ENCODE measurements around the gene P4HB. TPM values are rescaled to one million over a fixed set of nuclear protein-coding genes. Genes with fewer than 3 reads are reported as not detected.

The P4HB gene
- total RNA-seq, 1 experiment from 2014 or later, result 958 TPM

GRCh38 chr17:81813371-81813684 lies 47.0 kb downstream of the P4HB start:
- H3K27me3 ChIP-seq (replicated peaks; ENCODE audit: control insufficient read depth, insufficient read depth, low read length), result no peaks in the 10 kb centered on the region
- Mint-ChIP-seq H3K27me3 (ENCODE audit: insufficient read depth, unreplicated experiment) (peaks cover 6% of the 10 kb centered on the region), H3K9me3 (ENCODE audit: unreplicated experiment) (peaks cover 6% of the 10 kb centered on the region), H3K36me3 (ENCODE audit: insufficient read depth, unreplicated experiment) (peaks cover 8% of the 10 kb centered on the region), H3K27ac (ENCODE audit: unreplicated experiment) (no peak overlapping the region), H3K4me3 (ENCODE audit: unreplicated experiment) (no peak overlapping the region), H3K4me1 (ENCODE audit: low read depth, unreplicated experiment) (peaks cover 14% of the 10 kb centered on the region)
- no peak for TF ChIP-seq CTCF (IDR thresholded peaks at IDR 0.05; ENCODE audit: insufficient read depth in 1 of 2, low read depth in 1 of 2, low read length in 1 of 2, severe bottlenecking in 1 of 2, unreplicated experiment in 1 of 2)
- ChIA-PET CTCF (no interaction called here), POLR2A (no interaction called here)
- H3K4me3 ChIP-seq (ENCODE audit: low read depth, low read length), result no peak overlapping the region
- BruUV-seq (replicated peaks), result no TSS peak
- intact Hi-C loops (cut with micrococcal nuclease; ENCODE audit: unreplicated experiment), result no loop called here
- H3K9me3 ChIP-seq, result no peaks in the 10 kb centered on the region
- H3K4me1 ChIP-seq, result peaks cover 9% of the 10 kb centered on the region
- DNase-seq, result no peak
- H3K36me3 ChIP-seq (ENCODE audit: control insufficient read depth, insufficient read depth, low read length), result no peaks in the 10 kb centered on the region

GRCh38 chr17:81812571-81813370 lies 47.6 kb downstream of the P4HB start:
- no peak for DNase-seq
- no peaks in the 10 kb centered on the region for H3K36me3 ChIP-seq (ENCODE audit: control insufficient read depth, insufficient read depth, low read length)
- Mint-ChIP-seq H3K27me3 (ENCODE audit: insufficient read depth, unreplicated experiment) (peaks cover 6% of the 10 kb centered on the region), H3K36me3 (ENCODE audit: insufficient read depth, unreplicated experiment) (peaks cover 8% of the 10 kb centered on the region), H3K4me1 (ENCODE audit: low read depth, unreplicated experiment) (peaks cover 14% of the 10 kb centered on the region), H3K4me3 (ENCODE audit: unreplicated experiment) (no peak overlapping the region), H3K27ac (ENCODE audit: unreplicated experiment) (no peak overlapping the region), H3K9me3 (ENCODE audit: unreplicated experiment) (peaks cover 6% of the 10 kb centered on the region)
- ChIA-PET POLR2A (no interaction called here), CTCF (no interaction called here)
- no peak overlapping the region for H3K4me3 ChIP-seq (ENCODE audit: low read depth, low read length)
- H3K4me1 ChIP-seq, result peaks cover 9% of the 10 kb centered on the region
- BruUV-seq (replicated peaks), result no TSS peak
- intact Hi-C loops (cut with micrococcal nuclease; ENCODE audit: unreplicated experiment), result no loop called here
- no peaks in the 10 kb centered on the region for H3K27me3 ChIP-seq (replicated peaks; ENCODE audit: control insufficient read depth, insufficient read depth, low read length)
- H3K9me3 ChIP-seq, result no peaks in the 10 kb centered on the region
- no peak for TF ChIP-seq CTCF (IDR thresholded peaks at IDR 0.05; ENCODE audit: insufficient read depth in 1 of 2, low read depth in 1 of 2, low read length in 1 of 2, severe bottlenecking in 1 of 2, unreplicated experiment in 1 of 2)

- no peaks in the 10 kb centered on the region for H3K36me3 ChIP-seq (ENCODE audit: control insufficient read depth, insufficient read depth, low read length)
- Mint-ChIP-seq H3K27ac (ENCODE audit: unreplicated experiment) (no peak overlapping the region), H3K4me1 (ENCODE audit: low read depth, unreplicated experiment) (peaks cover 14% of the 10 kb centered on the region), H3K9me3 (ENCODE audit: unreplicated experiment) (peaks cover 6% of the 10 kb centered on the region), H3K4me3 (ENCODE audit: unreplicated experiment) (no peak overlapping the region), H3K36me3 (ENCODE audit: insufficient read depth, unreplicated experiment) (peaks cover 8% of the 10 kb centered on the region), H3K27me3 (ENCODE audit: insufficient read depth, unreplicated experiment) (peaks cover 6% of the 10 kb centered on the region)
- H3K4me3 ChIP-seq (ENCODE audit: low read depth, low read length), result no peak overlapping the region
- BruUV-seq (replicated peaks), result no TSS peak
- no peaks in the 10 kb centered on the region for H3K9me3 ChIP-seq
- H3K4me1 ChIP-seq, result peaks cover 13% of the 10 kb centered on the region
- no peaks in the 10 kb centered on the region for H3K27me3 ChIP-seq (replicated peaks; ENCODE audit: control insufficient read depth, insufficient read depth, low read length)
- intact Hi-C loops (cut with micrococcal nuclease; ENCODE audit: unreplicated experiment), result no loop called here
- ChIA-PET CTCF (no interaction called here), POLR2A (no interaction called here)
- no peak for DNase-seq
- TF ChIP-seq CTCF (IDR thresholded peaks at IDR 0.05; ENCODE audit: insufficient read depth in 1 of 2, low read depth in 1 of 2, low read length in 1 of 2, severe bottlenecking in 1 of 2, unreplicated experiment in 1 of 2), result no peak
Observed at GRCh38 chr17:81811705-81812570, 48.4 kb downstream of the P4HB start.

Data from Caco-2 (cell line).